Measurements from ENCODE around the gene CNOT1.
"Not testable (repeated sequence)": the region's sequence is repeated elsewhere in the genome, so short reads cannot be mapped to it uniquely, and the experiment has no call there.

The CNOT1 gene

GRCh38 chr16:58577141-58577540 is 52.5 kb downstream of the CNOT1 start:
- DNase-seq = no peak

- DNase-seq = no peak
Measured at GRCh38 chr16:58574895-58575294, 54.7 kb downstream of the CNOT1 start.

- not testable (repeated sequence) for DNase-seq
Measured at GRCh38 chr16:58565697-58566096, 63.9 kb downstream of the CNOT1 start.

- DNase-seq = no peak
Measured at GRCh38 chr16:58563775-58564174, 65.9 kb downstream of the CNOT1 start.

- no peak for DNase-seq
Measured at GRCh38 chr16:58563235-58563634, 66.4 kb downstream of the CNOT1 start.

GRCh38 chr16:58556678-58557077 is 72.9 kb downstream of the CNOT1 start:
- DNase-seq = no peak

GRCh38 chr16:58551496-58551895 is 78.1 kb downstream of the CNOT1 start:
- no peak for DNase-seq

GRCh38 chr16:58548378-58548777 is 81.2 kb downstream of the CNOT1 start:
- no peak for DNase-seq

GRCh38 chr16:58543685-58544084 is 85.9 kb downstream of the CNOT1 start:
- DNase-seq = no peak

GRCh38 chr16:58542291-58542690 is 87.3 kb downstream of the CNOT1 start:
- DNase-seq = no peak

GRCh38 chr16:58541711-58542110 is 87.9 kb downstream of the CNOT1 start:
- no peak for DNase-seq

- no peak for DNase-seq
Measured at GRCh38 chr16:58537124-58537906, 92.3 kb downstream of the CNOT1 start.

- DNase-seq = no peak
Measured at GRCh38 chr16:58536278-58536677, 93.3 kb downstream of the CNOT1 start.

GRCh38 chr16:58535100-58535499 is 94.5 kb downstream of the CNOT1 start:
- no peak for DNase-seq

GRCh38 chr16:58533751-58534470 is 95.7 kb downstream of the CNOT1 start:
- no peak for DNase-seq

GRCh38 chr16:58532414-58532813 is 97.2 kb downstream of the CNOT1 start:
- DNase-seq = no peak

GRCh38 chr16:58530179-58530578 is 99.4 kb downstream of the CNOT1 start:
- DNase-seq = no peak

- no peak for DNase-seq
Measured at GRCh38 chr16:58519707-58520106, 109.9 kb downstream of the CNOT1 start.

GRCh38 chr16:58518980-58519368 is 110.7 kb downstream of the CNOT1 start:
- no peak for DNase-seq

GRCh38 chr16:58518083-58518979 is 111.3 kb downstream of the CNOT1 start:
- no peak for DNase-seq

GRCh38 chr16:58516768-58517107 is 112.9 kb downstream of the CNOT1 start:
- no peak for DNase-seq

- DNase-seq = peak; percentile 25 to 45
Measured at GRCh38 chr16:58515871-58516767, 113.5 kb downstream of the CNOT1 start.

Measured in stimulated activated CD4-positive, alpha-beta T cell treated with anti-CD3 and anti-CD28 coated beads, Interleukin-4, amount 100 ng/mL, for 4 hours (primary cell).